ENCODE results near the gene RNF217.

GRCh38 chr6:125098253-125098652 lies 136.0 kb downstream of the RNF217 start:
- TF ChIP-seq, protein P1, sequence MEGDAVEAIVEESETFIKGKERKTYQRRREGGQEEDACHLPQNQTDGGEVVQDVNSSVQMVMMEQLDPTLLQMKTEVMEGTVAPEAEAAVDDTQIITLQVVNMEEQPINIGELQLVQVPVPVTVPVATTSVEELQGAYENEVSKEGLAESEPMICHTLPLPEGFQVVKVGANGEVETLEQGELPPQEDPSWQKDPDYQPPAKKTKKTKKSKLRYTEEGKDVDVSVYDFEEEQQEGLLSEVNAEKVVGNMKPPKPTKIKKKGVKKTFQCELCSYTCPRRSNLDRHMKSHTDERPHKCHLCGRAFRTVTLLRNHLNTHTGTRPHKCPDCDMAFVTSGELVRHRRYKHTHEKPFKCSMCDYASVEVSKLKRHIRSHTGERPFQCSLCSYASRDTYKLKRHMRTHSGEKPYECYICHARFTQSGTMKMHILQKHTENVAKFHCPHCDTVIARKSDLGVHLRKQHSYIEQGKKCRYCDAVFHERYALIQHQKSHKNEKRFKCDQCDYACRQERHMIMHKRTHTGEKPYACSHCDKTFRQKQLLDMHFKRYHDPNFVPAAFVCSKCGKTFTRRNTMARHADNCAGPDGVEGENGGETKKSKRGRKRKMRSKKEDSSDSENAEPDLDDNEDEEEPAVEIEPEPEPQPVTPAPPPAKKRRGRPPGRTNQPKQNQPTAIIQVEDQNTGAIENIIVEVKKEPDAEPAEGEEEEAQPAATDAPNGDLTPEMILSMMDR (optimal IDR thresholded peaks at IDR 0.05 in 1 of 3, IDR thresholded peaks at IDR 0.05 in 1 of 3, conservative IDR thresholded peaks at IDR 0.05 in 1 of 3; ENCODE audit: extremely low read depth in 1 of 3, insufficient read depth in 2 of 3, low read length in 3 of 3): no peak
- no peak for TF ChIP-seq EZH2 (IDR thresholded peaks at IDR 0.05; ENCODE audit: low read length)
